ENCODE data around the gene LRRK1. TPM values are rescaled to one million over a fixed set of nuclear protein-coding genes. Genes with fewer than 3 reads are reported as not detected.

The LRRK1 gene
- total RNA-seq, 1 experiment from 2014 or later: 7.6 TPM

- no peaks in the 10 kb centered on the region for H3K27me3 Mint-ChIP-seq (ENCODE audit: low read depth)
- TF ChIP-seq ZNF671 (CRISPR knock-in tag; IDR thresholded peaks at IDR 0.05) (no peak), TP53 (CRISPR knock-in tag; IDR thresholded peaks at IDR 0.05) (no peak), HMGA2 (CRISPR knock-in tag; IDR thresholded peaks at IDR 0.05) (no peak), ZBTB21 (CRISPR knock-in tag; IDR thresholded peaks at IDR 0.05; ENCODE audit: borderline replicate concordance) (no peak), PREB (CRISPR knock-in tag; IDR thresholded peaks at IDR 0.05; ENCODE audit: borderline replicate concordance) (no peak)
- TF ChIP-seq, protein P1, sequence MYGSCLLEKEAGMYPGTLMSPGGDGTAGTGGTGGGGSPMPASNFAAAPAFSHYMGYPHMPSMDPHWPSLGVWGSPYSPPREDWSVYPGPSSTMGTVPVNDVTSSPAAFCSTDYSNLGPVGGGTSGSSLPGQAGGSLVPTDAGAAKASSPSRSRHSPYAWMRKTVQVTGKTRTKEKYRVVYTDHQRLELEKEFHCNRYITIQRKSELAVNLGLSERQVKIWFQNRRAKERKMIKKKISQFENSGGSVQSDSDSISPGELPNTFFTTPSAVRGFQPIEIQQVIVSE (CRISPR knock-in tag; IDR thresholded peaks at IDR 0.05; ENCODE audit: borderline replicate concordance): no peak
- TF ChIP-seq, protein P2, sequence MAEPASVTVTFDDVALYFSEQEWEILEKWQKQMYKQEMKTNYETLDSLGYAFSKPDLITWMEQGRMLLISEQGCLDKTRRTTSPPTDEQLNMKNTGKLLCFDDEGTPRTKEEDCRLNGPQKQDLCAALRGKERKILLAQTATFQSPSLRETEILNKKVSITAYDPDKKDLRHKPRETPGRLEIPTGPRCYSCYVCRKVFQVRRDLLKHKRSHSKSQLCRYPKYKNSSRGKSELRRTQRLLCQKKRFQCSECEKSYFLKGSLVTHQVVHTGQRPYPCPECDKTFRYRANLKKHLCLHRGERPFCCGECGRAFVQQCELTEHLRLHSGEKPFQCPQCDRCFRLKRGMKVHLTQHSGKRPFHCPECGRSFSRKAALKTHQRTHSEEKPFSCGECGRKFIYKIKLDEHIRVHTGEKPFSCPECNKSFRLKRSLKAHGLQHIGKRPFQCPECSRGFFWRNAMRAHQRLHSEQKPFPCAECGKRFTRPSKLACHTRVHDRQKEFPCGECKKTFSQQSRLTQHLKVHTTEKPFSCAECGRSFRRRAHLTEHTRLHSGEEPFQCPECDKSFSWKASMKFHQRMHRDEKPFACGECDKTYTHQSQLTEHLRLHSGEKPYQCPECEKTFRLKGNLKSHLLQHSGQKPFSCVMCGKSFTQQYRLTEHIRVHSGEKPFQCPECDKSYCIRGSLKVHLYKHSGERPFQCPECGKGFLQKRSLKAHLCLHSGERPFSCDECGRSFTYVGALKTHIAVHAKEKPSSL (CRISPR knock-in tag; conservative IDR thresholded peaks at IDR 0.05): no peak
- H3K27ac Mint-ChIP-seq: no peak overlapping the region
- peaks cover under 1% of the 10 kb centered on the region for H3K9me3 Mint-ChIP-seq
- POLR2A ChIA-PET: interaction anchor here (0.5 kb wide), 1 partner anchor 130 kb away, joined by 3 read pairs; no protein-coding TSS in a partner anchor
- CTCF ChIA-PET: interaction anchor here (0.9 to 1.8 kb wide), 3 partner anchors 35 to 139 kb away, joined by 3 to 16 read pairs (median 9); no protein-coding TSS in a partner anchor
- H3K4me3 Mint-ChIP-seq: no peak overlapping the region
- no peaks in the 10 kb centered on the region for H3K36me3 Mint-ChIP-seq
- DNase-seq (ENCODE audit: low spot score) (no peak), ATAC-seq (no peak)
- peaks cover 30% of the 10 kb centered on the region for H3K4me1 Mint-ChIP-seq
These were observed 199.0 kb downstream of the LRRK1 start for GRCh38 chr15:101118116-101118515.

GRCh38 chr15:101118615-101119014, 199.5 kb downstream of the LRRK1 start:
- peaks cover 5% of the 10 kb centered on the region for H3K9me3 Mint-ChIP-seq
- no peaks in the 10 kb centered on the region for H3K27me3 Mint-ChIP-seq (ENCODE audit: low read depth)
- peaks cover 30% of the 10 kb centered on the region for H3K4me1 Mint-ChIP-seq
- H3K4me3 Mint-ChIP-seq: no peak overlapping the region
- CTCF ChIA-PET: interaction anchor here (0.9 to 1.8 kb wide), 5 partner anchors 30 to 139 kb away, joined by 3 to 16 read pairs (median 4); no protein-coding TSS in a partner anchor
- H3K27ac Mint-ChIP-seq: no peak overlapping the region
- POLR2A ChIA-PET: interaction anchor here (0.5 kb wide), 1 partner anchor 130 kb away, joined by 3 read pairs; no protein-coding TSS in a partner anchor
- TF ChIP-seq CREB1 (CRISPR knock-in tag; IDR thresholded peaks at IDR 0.05): no peak
- TF ChIP-seq SMAD4 (CRISPR knock-in tag; IDR thresholded peaks at IDR 0.05): no peak
- TF ChIP-seq SP1 (CRISPR knock-in tag; conservative IDR thresholded peaks at IDR 0.05): no peak
- TF ChIP-seq, protein P3, sequence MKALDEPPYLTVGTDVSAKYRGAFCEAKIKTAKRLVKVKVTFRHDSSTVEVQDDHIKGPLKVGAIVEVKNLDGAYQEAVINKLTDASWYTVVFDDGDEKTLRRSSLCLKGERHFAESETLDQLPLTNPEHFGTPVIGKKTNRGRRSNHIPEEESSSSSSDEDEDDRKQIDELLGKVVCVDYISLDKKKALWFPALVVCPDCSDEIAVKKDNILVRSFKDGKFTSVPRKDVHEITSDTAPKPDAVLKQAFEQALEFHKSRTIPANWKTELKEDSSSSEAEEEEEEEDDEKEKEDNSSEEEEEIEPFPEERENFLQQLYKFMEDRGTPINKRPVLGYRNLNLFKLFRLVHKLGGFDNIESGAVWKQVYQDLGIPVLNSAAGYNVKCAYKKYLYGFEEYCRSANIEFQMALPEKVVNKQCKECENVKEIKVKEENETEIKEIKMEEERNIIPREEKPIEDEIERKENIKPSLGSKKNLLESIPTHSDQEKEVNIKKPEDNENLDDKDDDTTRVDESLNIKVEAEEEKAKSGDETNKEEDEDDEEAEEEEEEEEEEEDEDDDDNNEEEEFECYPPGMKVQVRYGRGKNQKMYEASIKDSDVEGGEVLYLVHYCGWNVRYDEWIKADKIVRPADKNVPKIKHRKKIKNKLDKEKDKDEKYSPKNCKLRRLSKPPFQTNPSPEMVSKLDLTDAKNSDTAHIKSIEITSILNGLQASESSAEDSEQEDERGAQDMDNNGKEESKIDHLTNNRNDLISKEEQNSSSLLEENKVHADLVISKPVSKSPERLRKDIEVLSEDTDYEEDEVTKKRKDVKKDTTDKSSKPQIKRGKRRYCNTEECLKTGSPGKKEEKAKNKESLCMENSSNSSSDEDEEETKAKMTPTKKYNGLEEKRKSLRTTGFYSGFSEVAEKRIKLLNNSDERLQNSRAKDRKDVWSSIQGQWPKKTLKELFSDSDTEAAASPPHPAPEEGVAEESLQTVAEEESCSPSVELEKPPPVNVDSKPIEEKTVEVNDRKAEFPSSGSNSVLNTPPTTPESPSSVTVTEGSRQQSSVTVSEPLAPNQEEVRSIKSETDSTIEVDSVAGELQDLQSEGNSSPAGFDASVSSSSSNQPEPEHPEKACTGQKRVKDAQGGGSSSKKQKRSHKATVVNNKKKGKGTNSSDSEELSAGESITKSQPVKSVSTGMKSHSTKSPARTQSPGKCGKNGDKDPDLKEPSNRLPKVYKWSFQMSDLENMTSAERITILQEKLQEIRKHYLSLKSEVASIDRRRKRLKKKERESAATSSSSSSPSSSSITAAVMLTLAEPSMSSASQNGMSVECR (CRISPR knock-in tag; IDR thresholded peaks at IDR 0.05; ENCODE audit: borderline replicate concordance): no peak
- TF ChIP-seq ETV6 (CRISPR knock-in tag; IDR thresholded peaks at IDR 0.05): no peak
- TF ChIP-seq RELA (CRISPR knock-in tag; IDR thresholded peaks at IDR 0.05; ENCODE audit: borderline replicate concordance): no peak
- no peaks in the 10 kb centered on the region for H3K36me3 Mint-ChIP-seq
- ATAC-seq (peak; percentile 56), DNase-seq (ENCODE audit: low spot score) (peak; percentile 39)

DNA sequence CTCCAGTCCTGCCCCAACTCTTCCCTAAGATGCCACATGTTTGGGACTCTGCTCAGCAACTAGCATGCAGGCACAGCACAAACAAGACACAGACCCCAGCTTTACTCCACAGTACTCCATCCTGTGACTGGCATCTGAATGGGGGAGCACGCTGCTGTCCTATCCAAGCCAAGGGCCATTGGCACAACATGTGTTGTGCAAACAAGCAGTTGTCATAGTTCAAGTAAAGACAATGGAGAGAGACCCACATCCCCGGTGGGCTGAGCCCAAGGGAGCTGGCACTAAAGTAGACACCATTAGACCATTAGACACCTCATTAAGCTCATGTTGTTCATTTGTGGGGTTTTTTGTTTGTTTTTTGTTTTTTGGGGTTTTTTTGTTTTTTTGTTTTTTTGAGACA, 200.0 kb downstream of the LRRK1 start:
- Mint-ChIP-seq H3K4me1 (peaks cover 26% of the 10 kb centered on the region), H3K9me3 (peaks cover 5% of the 10 kb centered on the region), H3K4me3 (no peak overlapping the region), H3K27ac (peak overlapping the region; percentile 46), H3K27me3 (ENCODE audit: low read depth) (no peaks in the 10 kb centered on the region), H3K36me3 (no peaks in the 10 kb centered on the region)
- ATAC-seq (no peak), DNase-seq (ENCODE audit: low spot score) (no peak)
- POLR2A ChIA-PET: no interaction called here
- CTCF ChIA-PET: interaction anchor here (1.0 to 1.8 kb wide), 4 partner anchors 31 to 138 kb away, joined by 3 to 16 read pairs (median 4); no protein-coding TSS in a partner anchor
- TF ChIP-seq, protein P4, sequence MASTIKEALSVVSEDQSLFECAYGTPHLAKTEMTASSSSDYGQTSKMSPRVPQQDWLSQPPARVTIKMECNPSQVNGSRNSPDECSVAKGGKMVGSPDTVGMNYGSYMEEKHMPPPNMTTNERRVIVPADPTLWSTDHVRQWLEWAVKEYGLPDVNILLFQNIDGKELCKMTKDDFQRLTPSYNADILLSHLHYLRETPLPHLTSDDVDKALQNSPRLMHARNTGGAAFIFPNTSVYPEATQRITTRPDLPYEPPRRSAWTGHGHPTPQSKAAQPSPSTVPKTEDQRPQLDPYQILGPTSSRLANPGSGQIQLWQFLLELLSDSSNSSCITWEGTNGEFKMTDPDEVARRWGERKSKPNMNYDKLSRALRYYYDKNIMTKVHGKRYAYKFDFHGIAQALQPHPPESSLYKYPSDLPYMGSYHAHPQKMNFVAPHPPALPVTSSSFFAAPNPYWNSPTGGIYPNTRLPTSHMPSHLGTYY (CRISPR knock-in tag; IDR thresholded peaks at IDR 0.05): no peak
- TF ChIP-seq ESRRA (CRISPR knock-in tag; IDR thresholded peaks at IDR 0.05; ENCODE audit: borderline replicate concordance) (no peak), ZNF671 (CRISPR knock-in tag; IDR thresholded peaks at IDR 0.05) (no peak), CREM (CRISPR knock-in tag; IDR thresholded peaks at IDR 0.05) (no peak), MLX (CRISPR knock-in tag; IDR thresholded peaks at IDR 0.05) (no peak), JUN (CRISPR knock-in tag; IDR thresholded peaks at IDR 0.05) (no peak)

Data from WTC11 (cell line).